OCI-LY7 (cell line): ENCODE results near the gene CDCP1.

Experiments used
- CTCF ChIP-seq: fragments of 200-600 bp; sonication (generic); conservative IDR thresholded peaks from 2 replicates; pipeline ENCODE4 v1.5.1; 2014; ENCODE audit warnings: mild to moderate bottlenecking, antibody characterized with exemption, low read length, moderate library complexity, mixed read lengths
- EZH2phosphoT487 ChIP-seq: fragments of 200-600 bp; sonication (generic); IDR thresholded peaks from 2 replicates; pipeline ENCODE4 v1.6.1; 2018; ENCODE audit warnings: low read depth, borderline replicate concordance, mild to moderate bottlenecking, mixed run types, antibody characterized with exemption, low read length, moderate library complexity, mixed read lengths

GRCh38 chr3:45124352-45124751 is 21.8 kb downstream of the CDCP1 start:
- TF ChIP-seq CTCF (no peak), EZH2phosphoT487 (no peak)
